ENCODE measurements around the gene PTPRE. TPM values are rescaled to one million over a fixed set of nuclear protein-coding genes. Genes with fewer than 3 reads are reported as not detected.

PTPRE gene
- total RNA-seq, 1 experiment from 2014 or later = 7.9 TPM

GRCh38 chr10:127915324-127915723 lies 8.4 kb downstream of the PTPRE start:
- CTCF ChIA-PET = no interaction called here
- intact Hi-C loops (cut with micrococcal nuclease; ENCODE audit: unreplicated experiment) = no loop called here
- no peak overlapping the region for H3K4me3 ChIP-seq
- H3K9me3 ChIP-seq (ENCODE audit: insufficient read depth, low read depth) = no peaks in the 10 kb centered on the region
- H3K4me2 ChIP-seq = no peak overlapping the region
- POLR2A ChIA-PET (ENCODE audit: unreplicated experiment) = interaction anchor here (0.7 kb wide), 1 partner anchor 94 kb away, joined by 6 read pairs; no protein-coding TSS in a partner anchor
- H3K4me1 ChIP-seq (replicated peaks; ENCODE audit: insufficient read depth) = peaks cover 16% of the 10 kb centered on the region
- TF ChIP-seq EZH2 (IDR thresholded peaks at IDR 0.05; ENCODE audit: low read depth) (no peak), CTCF (conservative IDR thresholded peaks at IDR 0.05) (no peak)
- DNase-seq = no peak
- no peak overlapping the region for H3K27ac ChIP-seq
- peaks cover 5% of the 10 kb centered on the region; the same call in 1 of the 2 replicates for H3F3A ChIP-seq (ENCODE audit: insufficient read depth, low read depth)
- H3K9me2 ChIP-seq (ENCODE audit: insufficient read depth) = no peaks in the 10 kb centered on the region
- BruUV-seq (replicated peaks) = no TSS peak
- H3K79me2 ChIP-seq (ENCODE audit: low read depth) = peaks cover 11% of the 10 kb centered on the region
- H2AFZ ChIP-seq = no peak overlapping the region
- H4K20me1 ChIP-seq (ENCODE audit: insufficient read depth) = no peaks in the 10 kb centered on the region
- no peaks in the 10 kb centered on the region for H3K27me3 ChIP-seq (ENCODE audit: insufficient read depth, low read depth)
- H3K36me3 ChIP-seq (ENCODE audit: low read depth) = no peaks in the 10 kb centered on the region

- no peaks in the 10 kb centered on the region for H3K36me3 ChIP-seq (ENCODE audit: low read depth)
- TF ChIP-seq EZH2 (IDR thresholded peaks at IDR 0.05; ENCODE audit: low read depth) = no peak
- no peak for TF ChIP-seq CTCF (conservative IDR thresholded peaks at IDR 0.05)
- no peaks in the 10 kb centered on the region for H3K27me3 ChIP-seq (ENCODE audit: insufficient read depth, low read depth)
- H3K9me3 ChIP-seq (ENCODE audit: insufficient read depth, low read depth) = no peaks in the 10 kb centered on the region
- H2AFZ ChIP-seq = no peak overlapping the region
- CTCF ChIA-PET = no interaction called here
- no TSS peak for BruUV-seq (replicated peaks)
- no peak overlapping the region for H3K4me2 ChIP-seq
- peaks cover 5% of the 10 kb centered on the region; the same call in 1 of the 2 replicates for H3F3A ChIP-seq (ENCODE audit: insufficient read depth, low read depth)
- POLR2A ChIA-PET (ENCODE audit: unreplicated experiment) = no interaction called here
- H3K4me3 ChIP-seq = no peak overlapping the region
- no peaks in the 10 kb centered on the region for H4K20me1 ChIP-seq (ENCODE audit: insufficient read depth)
- DNase-seq = no peak
- no peaks in the 10 kb centered on the region for H3K9me2 ChIP-seq (ENCODE audit: insufficient read depth)
- H3K79me2 ChIP-seq (ENCODE audit: low read depth) = peaks cover 13% of the 10 kb centered on the region
- no peak overlapping the region for H3K27ac ChIP-seq
- peaks cover 15% of the 10 kb centered on the region; the same call in 1 of the 2 replicates for H3K4me1 ChIP-seq (replicated peaks; ENCODE audit: insufficient read depth)
- intact Hi-C loops (cut with micrococcal nuclease; ENCODE audit: unreplicated experiment) = no loop called here
Measured at GRCh38 chr10:127916826-127917225, 9.9 kb downstream of the PTPRE start.

- Histone ChIP-seq H3K4me3 (no peak overlapping the region), H3F3A (ENCODE audit: insufficient read depth, low read depth) (peaks cover 17% of the 10 kb centered on the region; the same call in 1 of the 2 replicates), H3K27ac (no peak overlapping the region), H3K9me2 (ENCODE audit: insufficient read depth) (no peaks in the 10 kb centered on the region), H3K4me2 (no peak overlapping the region), H2AFZ (no peak overlapping the region), H3K36me3 (ENCODE audit: low read depth) (no peaks in the 10 kb centered on the region), H3K9me3 (ENCODE audit: insufficient read depth, low read depth) (no peaks in the 10 kb centered on the region), H3K27me3 (ENCODE audit: insufficient read depth, low read depth) (no peaks in the 10 kb centered on the region), H3K4me1 (replicated peaks; ENCODE audit: insufficient read depth) (peaks cover 33% of the 10 kb centered on the region), H4K20me1 (ENCODE audit: insufficient read depth) (no peaks in the 10 kb centered on the region), H3K79me2 (ENCODE audit: low read depth) (peaks cover 13% of the 10 kb centered on the region)
- intact Hi-C loops (cut with micrococcal nuclease; ENCODE audit: unreplicated experiment) = no loop called here
- TF ChIP-seq CTCF (conservative IDR thresholded peaks at IDR 0.05) (no peak), EZH2 (IDR thresholded peaks at IDR 0.05; ENCODE audit: low read depth) (no peak)
- CTCF ChIA-PET = no interaction called here
- POLR2A ChIA-PET (ENCODE audit: unreplicated experiment) = no interaction called here
- no TSS peak for BruUV-seq (replicated peaks)
- DNase-seq = no peak
Measured at GRCh38 chr10:127918572-127918971, 11.7 kb downstream of the PTPRE start.
